Measurements from ENCODE around the gene KCNK15. TPM values are rescaled to one million over a fixed set of nuclear protein-coding genes. Genes with fewer than 3 reads are reported as not detected.
A peak's percentile ranks its signal among the peaks of the same experiment; 100 is the strongest.

Gene KCNK15
- polyA plus RNA-seq, 1 donor: 0.21 TPM

DNA sequence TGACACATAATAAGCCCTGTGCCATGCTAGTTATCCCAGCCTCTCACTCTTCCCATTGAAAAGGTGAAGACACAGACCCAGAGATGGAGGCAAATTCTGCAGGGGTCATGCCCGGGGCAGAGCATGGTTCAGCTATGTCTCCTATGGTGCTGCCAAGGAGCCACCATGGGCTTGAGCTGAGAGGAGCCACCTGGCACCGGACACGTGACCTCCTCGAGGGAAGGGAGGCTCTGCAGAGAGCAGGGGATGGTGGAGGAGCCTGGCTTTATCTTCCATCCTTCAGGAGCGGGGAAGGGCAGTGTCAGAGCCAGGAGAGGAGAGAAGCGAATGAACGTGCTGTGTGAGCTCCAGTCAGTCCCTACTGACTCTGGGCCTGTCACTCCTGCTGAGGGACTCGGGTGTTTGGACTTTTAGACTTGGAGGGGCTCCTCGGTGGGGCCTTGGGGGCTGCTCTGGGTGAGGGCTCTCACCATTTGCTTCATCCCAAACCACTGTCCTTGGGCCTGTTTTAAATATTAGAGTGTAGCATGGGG lies 41.6 kb upstream of the KCNK15 start:
- H3K4me1 ChIP-seq (ENCODE audit: control insufficient read depth, insufficient read depth, low read length): no peaks in the 10 kb centered on the region
- no peaks in the 10 kb centered on the region for H3K9me3 ChIP-seq (ENCODE audit: control insufficient read depth, low read depth, low read length)
- H3K27me3 ChIP-seq (ENCODE audit: control insufficient read depth, insufficient read depth, low read length): peaks cover 9% of the 10 kb centered on the region
- DNase-seq: no peak
- H3K4me3 ChIP-seq (ENCODE audit: low read length): no peak overlapping the region
- no CpG with 5 or more reads among the region's 9 CpGs for WGBS (ENCODE audit: insufficient coverage, low lambda C conversion rate)
- no peak overlapping the region for H3K27ac ChIP-seq (ENCODE audit: low read length)
- no peaks in the 10 kb centered on the region for H3K36me3 ChIP-seq (ENCODE audit: control insufficient read depth, insufficient read depth, low read length)

DNA sequence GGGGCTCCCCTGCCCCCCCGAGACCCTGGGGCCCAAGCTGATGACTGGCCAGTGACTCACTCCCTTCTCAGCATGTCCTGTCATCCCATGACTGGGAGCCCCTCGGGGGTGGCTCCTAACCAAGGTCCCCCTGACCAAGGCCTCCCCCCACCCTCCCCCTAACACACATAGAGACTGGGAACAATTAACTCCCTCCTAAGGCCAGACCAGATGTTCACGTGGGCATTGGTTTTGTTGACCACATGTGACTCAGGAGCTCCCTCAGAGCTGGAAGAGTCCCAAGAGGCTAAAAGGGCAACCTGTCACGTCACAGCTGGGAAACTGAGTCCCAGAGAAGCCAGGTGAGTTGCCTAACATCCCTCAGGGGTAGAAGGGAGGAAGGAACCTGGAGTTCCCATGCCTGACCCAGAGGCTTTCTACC lies 41.1 kb upstream of the KCNK15 start:
- H3K4me3 ChIP-seq (ENCODE audit: low read length): no peak overlapping the region
- no peaks in the 10 kb centered on the region for H3K4me1 ChIP-seq (ENCODE audit: control insufficient read depth, insufficient read depth, low read length)
- no peaks in the 10 kb centered on the region for H3K9me3 ChIP-seq (ENCODE audit: control insufficient read depth, low read depth, low read length)
- no peak overlapping the region for H3K27ac ChIP-seq (ENCODE audit: low read length)
- no peak for DNase-seq
- no CpG with 5 or more reads among the region's 4 CpGs for WGBS (ENCODE audit: insufficient coverage, low lambda C conversion rate)
- H3K27me3 ChIP-seq (ENCODE audit: control insufficient read depth, insufficient read depth, low read length): peaks cover 9% of the 10 kb centered on the region
- no peaks in the 10 kb centered on the region for H3K36me3 ChIP-seq (ENCODE audit: control insufficient read depth, insufficient read depth, low read length)

DNA sequence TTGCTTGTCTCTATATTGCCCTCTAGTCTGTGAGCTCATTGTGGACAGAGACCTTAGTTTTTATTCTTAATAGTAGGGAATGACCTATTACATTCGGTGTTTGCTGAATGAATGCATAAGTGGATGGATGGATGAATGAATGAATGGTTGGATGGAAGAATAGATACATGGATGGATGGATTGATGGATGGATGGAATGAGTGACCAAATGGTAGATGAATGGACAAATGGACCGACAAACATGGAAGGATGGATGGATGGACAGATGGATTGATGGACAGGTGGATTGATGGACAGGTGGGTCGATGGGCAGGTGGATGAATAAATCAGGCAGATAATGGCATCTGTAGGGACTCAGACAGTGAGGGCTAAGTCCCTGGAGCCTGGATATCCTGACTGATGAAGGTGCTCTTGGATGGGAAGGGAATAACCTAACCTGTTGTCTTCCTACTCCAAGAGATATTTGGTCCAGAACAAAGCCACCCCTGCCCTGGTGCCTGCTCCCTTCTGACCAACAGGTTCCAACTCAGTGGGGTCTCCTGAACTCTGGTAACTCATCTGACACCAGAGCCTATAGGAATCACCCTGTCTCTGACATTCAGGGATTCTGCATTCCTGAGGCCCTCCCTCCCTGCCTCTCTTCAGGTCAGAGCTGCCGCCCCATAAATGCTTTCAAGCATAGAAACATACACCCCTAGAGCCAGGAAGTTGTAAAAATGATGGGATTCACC lies 40.1 kb upstream of the KCNK15 start:
- DNase-seq: no peak
- Histone ChIP-seq H3K27me3 (ENCODE audit: control insufficient read depth, insufficient read depth, low read length) (peaks cover 9% of the 10 kb centered on the region), H3K36me3 (ENCODE audit: control insufficient read depth, insufficient read depth, low read length) (no peaks in the 10 kb centered on the region), H3K4me1 (ENCODE audit: control insufficient read depth, insufficient read depth, low read length) (no peaks in the 10 kb centered on the region), H3K9me3 (ENCODE audit: control insufficient read depth, low read depth, low read length) (no peaks in the 10 kb centered on the region), H3K4me3 (ENCODE audit: low read length) (no peak overlapping the region), H3K27ac (ENCODE audit: low read length) (no peak overlapping the region)
- WGBS (ENCODE audit: insufficient coverage, low lambda C conversion rate): 100% methylated on average over 1 of the region's 4 CpGs

DNA sequence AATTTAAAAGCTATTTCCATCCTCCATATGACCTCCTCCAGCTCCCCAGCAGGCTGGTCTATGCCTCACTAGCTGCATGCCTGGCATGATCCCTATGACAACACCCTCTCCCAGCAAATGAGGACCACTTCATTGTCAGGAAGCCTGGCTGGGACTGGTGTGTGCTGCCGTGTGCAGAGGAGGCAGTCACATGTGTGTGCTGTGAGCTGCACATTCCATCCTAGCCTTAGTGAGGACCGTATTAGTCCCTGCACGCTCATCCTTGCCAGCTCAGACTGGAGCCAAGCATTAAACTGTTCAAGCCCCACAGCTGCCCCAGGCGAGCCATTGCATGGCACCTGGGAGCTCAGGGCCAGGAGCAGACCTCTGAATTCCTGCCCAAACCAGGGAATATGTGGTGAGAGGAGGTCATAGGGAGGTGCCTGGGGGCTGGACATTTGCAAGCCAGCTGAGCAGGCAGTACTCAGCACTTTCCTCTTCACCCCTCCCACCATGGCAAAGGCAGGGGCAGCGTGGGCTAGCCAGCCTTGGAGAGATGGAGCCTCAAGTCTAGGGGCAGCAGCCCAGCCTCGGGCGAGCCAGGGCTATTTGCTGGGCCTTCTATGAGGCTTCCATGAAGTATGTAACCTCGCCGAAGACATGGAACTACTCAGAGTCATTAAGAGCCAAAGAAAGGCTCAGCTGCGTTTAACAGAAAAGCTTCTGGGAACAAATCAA lies 39.2 kb upstream of the KCNK15 start:
- Histone ChIP-seq H3K9me3 (ENCODE audit: control insufficient read depth, low read depth, low read length) (no peaks in the 10 kb centered on the region), H3K27me3 (ENCODE audit: control insufficient read depth, insufficient read depth, low read length) (peaks cover 6% of the 10 kb centered on the region), H3K36me3 (ENCODE audit: control insufficient read depth, insufficient read depth, low read length) (no peaks in the 10 kb centered on the region), H3K27ac (ENCODE audit: low read length) (no peak overlapping the region), H3K4me1 (ENCODE audit: control insufficient read depth, insufficient read depth, low read length) (no peaks in the 10 kb centered on the region), H3K4me3 (ENCODE audit: low read length) (no peak overlapping the region)
- 60% methylated on average over 1 of the region's 10 CpGs for WGBS (ENCODE audit: insufficient coverage, low lambda C conversion rate)
- no peak for DNase-seq

DNA sequence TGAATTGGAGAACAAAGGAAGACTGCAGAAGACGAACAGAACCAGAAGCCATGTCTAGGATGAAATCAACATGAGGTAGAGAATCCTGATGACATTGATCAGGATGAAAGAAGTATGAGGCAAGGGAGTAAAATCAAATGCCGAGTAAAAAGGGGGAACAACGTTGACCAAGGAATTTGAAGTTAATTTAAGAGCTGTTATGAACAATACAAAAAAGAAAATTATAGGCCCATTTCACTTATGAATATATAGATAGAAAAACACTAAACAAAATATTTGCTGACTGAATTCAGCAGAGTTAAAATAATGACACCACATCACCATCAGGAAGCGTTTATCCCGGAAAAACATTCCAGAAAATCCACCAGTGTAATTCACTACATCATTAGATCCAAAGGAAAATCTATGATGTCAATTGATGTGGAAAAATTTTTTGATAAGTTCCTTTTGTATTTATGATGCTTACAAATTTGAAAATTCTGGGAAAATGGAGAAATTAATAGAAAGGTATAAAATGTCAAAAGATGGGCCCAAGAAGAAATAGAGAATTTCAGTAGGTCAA lies 38.6 kb upstream of the KCNK15 start:
- H3K9me3 ChIP-seq (ENCODE audit: control insufficient read depth, low read depth, low read length): no peaks in the 10 kb centered on the region
- peaks cover 6% of the 10 kb centered on the region for H3K27me3 ChIP-seq (ENCODE audit: control insufficient read depth, insufficient read depth, low read length)
- no peaks in the 10 kb centered on the region for H3K4me1 ChIP-seq (ENCODE audit: control insufficient read depth, insufficient read depth, low read length)
- no peak for DNase-seq
- WGBS (ENCODE audit: insufficient coverage, low lambda C conversion rate): 80% methylated on average over 3 of the region's 5 CpGs
- no peaks in the 10 kb centered on the region for H3K36me3 ChIP-seq (ENCODE audit: control insufficient read depth, insufficient read depth, low read length)
- no peak overlapping the region for H3K4me3 ChIP-seq (ENCODE audit: low read length)
- no peak overlapping the region for H3K27ac ChIP-seq (ENCODE audit: low read length)

DNA sequence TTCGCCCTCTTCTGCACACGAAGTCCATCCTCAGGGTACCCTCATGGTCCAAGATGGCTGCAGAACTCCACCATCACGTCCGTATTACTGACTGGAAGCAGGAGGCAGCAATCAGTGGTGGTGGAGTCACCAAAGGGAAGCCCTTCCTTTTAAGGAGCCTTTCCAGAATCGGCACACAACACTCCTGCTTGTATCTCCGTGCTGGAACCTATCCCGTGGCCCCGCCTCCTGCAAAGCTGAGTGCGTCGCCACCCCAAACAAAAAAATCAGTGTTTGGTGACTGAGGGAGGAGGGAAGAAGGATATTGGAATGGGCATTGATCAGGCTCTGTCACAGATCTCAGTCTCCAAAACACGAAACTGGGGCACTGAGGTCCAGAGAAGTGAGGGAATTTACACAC lies 36.3 kb upstream of the KCNK15 start:
- WGBS (ENCODE audit: insufficient coverage, low lambda C conversion rate): no CpG with 5 or more reads among the region's 11 CpGs
- Histone ChIP-seq H3K4me3 (ENCODE audit: low read length) (no peak overlapping the region), H3K4me1 (ENCODE audit: control insufficient read depth, insufficient read depth, low read length) (no peaks in the 10 kb centered on the region), H3K27ac (ENCODE audit: low read length) (no peak overlapping the region), H3K36me3 (ENCODE audit: control insufficient read depth, insufficient read depth, low read length) (no peaks in the 10 kb centered on the region), H3K27me3 (ENCODE audit: control insufficient read depth, insufficient read depth, low read length) (peaks cover 6% of the 10 kb centered on the region), H3K9me3 (ENCODE audit: control insufficient read depth, low read depth, low read length) (no peaks in the 10 kb centered on the region)
- no peak for DNase-seq

DNA sequence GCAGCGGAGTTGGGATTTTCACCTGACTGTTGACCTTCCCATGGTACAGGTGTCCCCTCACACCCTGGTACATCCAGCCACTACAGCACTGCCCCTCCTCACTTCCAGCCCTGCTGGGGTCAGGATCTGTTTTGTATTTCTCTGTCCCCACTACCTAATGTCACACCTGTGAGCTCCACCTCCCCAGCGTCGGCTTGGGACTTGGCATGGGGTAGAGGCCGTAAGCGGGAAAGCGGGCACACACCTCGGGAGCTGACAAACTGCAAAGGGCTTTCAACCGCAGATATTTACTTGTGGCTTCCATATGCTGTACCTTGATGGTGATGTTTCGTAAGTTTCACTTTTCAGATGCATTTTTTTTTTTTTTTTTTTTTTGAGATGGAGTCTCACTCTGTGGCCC lies 35.9 kb upstream of the KCNK15 start:
- Histone ChIP-seq H3K9me3 (ENCODE audit: control insufficient read depth, low read depth, low read length) (no peaks in the 10 kb centered on the region), H3K27me3 (ENCODE audit: control insufficient read depth, insufficient read depth, low read length) (peaks cover 6% of the 10 kb centered on the region), H3K36me3 (ENCODE audit: control insufficient read depth, insufficient read depth, low read length) (no peaks in the 10 kb centered on the region), H3K4me3 (ENCODE audit: low read length) (no peak overlapping the region), H3K4me1 (ENCODE audit: control insufficient read depth, insufficient read depth, low read length) (no peaks in the 10 kb centered on the region), H3K27ac (ENCODE audit: low read length) (no peak overlapping the region)
- no peak for DNase-seq
- no CpG with 5 or more reads among the region's 9 CpGs for WGBS (ENCODE audit: insufficient coverage, low lambda C conversion rate)

DNA sequence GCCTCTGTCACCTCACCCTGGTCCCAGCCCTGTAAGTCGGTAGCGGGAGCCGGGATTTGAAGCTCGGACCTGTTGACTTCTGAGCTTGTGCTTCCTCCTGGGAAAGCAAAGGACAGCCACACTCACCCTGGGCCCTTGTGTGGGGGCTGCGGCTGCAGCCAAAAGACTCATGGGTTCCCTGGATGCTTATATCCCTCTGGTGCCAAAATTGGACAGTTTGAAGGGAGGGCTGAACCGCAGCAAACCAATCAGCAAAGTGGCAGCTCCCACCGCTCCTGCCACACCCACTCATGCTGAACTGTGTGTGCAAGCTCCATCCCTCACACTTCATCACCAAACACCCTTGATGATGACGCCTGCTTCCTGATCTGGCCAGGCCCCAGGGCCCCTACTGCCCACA lies 34.4 kb upstream of the KCNK15 start:
- Histone ChIP-seq H3K4me3 (ENCODE audit: low read length) (no peak overlapping the region), H3K4me1 (ENCODE audit: control insufficient read depth, insufficient read depth, low read length) (no peaks in the 10 kb centered on the region), H3K9me3 (ENCODE audit: control insufficient read depth, low read depth, low read length) (no peaks in the 10 kb centered on the region), H3K27ac (ENCODE audit: low read length) (no peak overlapping the region), H3K27me3 (ENCODE audit: control insufficient read depth, insufficient read depth, low read length) (peaks cover 5% of the 10 kb centered on the region), H3K36me3 (ENCODE audit: control insufficient read depth, insufficient read depth, low read length) (no peaks in the 10 kb centered on the region)
- WGBS (ENCODE audit: insufficient coverage, low lambda C conversion rate): 80% methylated on average over 1 of the region's 8 CpGs
- no peak for DNase-seq

DNA sequence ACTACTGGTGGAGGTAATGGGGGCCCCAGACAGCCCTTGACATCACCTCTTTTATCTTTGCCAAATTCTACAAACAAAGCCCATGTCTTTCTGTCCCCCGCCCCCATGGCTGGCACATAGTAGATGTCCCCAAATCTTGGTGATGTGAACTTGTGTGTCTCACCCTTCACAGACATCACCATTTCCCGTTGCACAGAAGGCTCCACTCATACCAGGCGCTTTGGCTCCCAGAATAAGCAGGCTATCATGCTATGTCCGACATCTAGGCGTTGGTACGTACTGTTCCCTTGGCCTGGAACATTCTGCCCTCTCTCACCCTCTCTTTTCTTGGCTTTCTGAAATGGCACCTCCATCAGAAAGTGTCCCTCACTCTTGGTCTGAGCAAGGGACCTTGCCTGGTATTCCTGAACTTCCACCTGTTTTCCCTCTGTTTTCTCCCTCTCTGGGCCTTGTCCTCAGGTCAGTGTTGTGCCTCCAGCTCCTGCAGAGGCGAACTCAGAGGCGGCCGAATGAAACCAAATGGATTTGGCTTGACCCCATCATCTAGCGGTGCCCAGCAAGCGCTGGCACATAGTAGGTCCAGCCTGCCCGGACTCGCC lies 31.5 kb upstream of the KCNK15 start:
- no peaks in the 10 kb centered on the region for H3K4me1 ChIP-seq (ENCODE audit: control insufficient read depth, insufficient read depth, low read length)
- H3K27me3 ChIP-seq (ENCODE audit: control insufficient read depth, insufficient read depth, low read length): no peaks in the 10 kb centered on the region
- H3K36me3 ChIP-seq (ENCODE audit: control insufficient read depth, insufficient read depth, low read length): no peaks in the 10 kb centered on the region
- H3K27ac ChIP-seq (ENCODE audit: low read length): no peak overlapping the region
- no peaks in the 10 kb centered on the region for H3K9me3 ChIP-seq (ENCODE audit: control insufficient read depth, low read depth, low read length)
- WGBS (ENCODE audit: insufficient coverage, low lambda C conversion rate): 90% methylated on average over 5 of the region's 13 CpGs
- DNase-seq: no peak
- no peak overlapping the region for H3K4me3 ChIP-seq (ENCODE audit: low read length)

DNA sequence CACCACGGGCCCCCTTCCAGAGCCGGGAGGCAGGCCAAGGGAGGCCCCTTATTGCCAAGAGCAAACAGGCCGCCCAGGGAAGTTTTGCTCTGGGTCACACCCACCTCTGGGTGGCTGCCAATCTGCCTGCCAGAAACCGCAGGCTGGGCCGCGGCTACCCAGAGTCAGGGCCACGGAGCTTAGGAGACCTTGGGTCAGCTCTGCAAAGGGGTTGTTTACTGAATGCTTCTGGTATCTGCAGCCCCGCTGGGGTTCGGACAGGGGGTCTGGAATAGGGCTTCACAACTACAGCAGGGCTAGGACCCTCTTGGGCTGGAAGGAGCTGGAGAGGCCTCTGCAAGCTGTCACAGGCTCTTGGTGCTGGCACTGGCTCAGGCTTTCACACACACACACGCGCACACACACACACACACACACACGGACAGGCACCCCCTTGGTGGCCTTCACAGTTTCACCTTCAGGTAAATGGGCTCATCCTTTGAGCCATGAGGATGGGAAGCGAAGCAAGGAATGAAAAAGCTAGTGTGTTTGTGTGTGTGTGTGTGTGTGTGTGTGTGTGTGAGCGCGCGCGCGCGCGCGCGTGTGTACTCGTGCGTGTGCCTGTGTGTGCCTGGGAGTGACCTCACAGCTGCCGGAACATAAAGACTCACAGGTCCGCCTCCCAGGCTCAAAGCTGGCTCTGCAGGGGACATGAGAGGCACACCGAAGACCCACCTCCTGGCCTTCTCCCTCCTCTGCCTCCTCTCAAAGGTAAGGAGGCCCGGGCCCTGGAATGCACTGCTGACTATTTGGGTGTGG lies 30.8 kb upstream of the KCNK15 start, which contains the start of gene CCN5:
CCN5 (plus strand) TSS at position 669 of the 798 bp plus-strand sequence; CDS start at position 691, 22 bp downstream.
- WGBS (ENCODE audit: insufficient coverage, low lambda C conversion rate): no CpG with 5 or more reads among the region's 28 CpGs
- Histone ChIP-seq H3K36me3 (ENCODE audit: control insufficient read depth, insufficient read depth, low read length) (no peaks in the 10 kb centered on the region), H3K9me3 (ENCODE audit: control insufficient read depth, low read depth, low read length) (no peaks in the 10 kb centered on the region), H3K4me1 (ENCODE audit: control insufficient read depth, insufficient read depth, low read length) (no peaks in the 10 kb centered on the region), H3K27ac (ENCODE audit: low read length) (no peak within 1 kb of the TSS), H3K27me3 (ENCODE audit: control insufficient read depth, insufficient read depth, low read length) (no peaks in the 10 kb centered on the region), H3K4me3 (ENCODE audit: low read length) (no peak within 1 kb of the TSS)
- DNase-seq: peak in 1 of 2 donors; percentile 32
